ENCODE measurements around the gene SDCCAG8. TPM values are rescaled to one million over a fixed set of nuclear protein-coding genes. Genes with fewer than 3 reads are reported as not detected.

Gene SDCCAG8
- total RNA-seq, 1 donor from 2014 or later: 19.8 TPM

DNA sequence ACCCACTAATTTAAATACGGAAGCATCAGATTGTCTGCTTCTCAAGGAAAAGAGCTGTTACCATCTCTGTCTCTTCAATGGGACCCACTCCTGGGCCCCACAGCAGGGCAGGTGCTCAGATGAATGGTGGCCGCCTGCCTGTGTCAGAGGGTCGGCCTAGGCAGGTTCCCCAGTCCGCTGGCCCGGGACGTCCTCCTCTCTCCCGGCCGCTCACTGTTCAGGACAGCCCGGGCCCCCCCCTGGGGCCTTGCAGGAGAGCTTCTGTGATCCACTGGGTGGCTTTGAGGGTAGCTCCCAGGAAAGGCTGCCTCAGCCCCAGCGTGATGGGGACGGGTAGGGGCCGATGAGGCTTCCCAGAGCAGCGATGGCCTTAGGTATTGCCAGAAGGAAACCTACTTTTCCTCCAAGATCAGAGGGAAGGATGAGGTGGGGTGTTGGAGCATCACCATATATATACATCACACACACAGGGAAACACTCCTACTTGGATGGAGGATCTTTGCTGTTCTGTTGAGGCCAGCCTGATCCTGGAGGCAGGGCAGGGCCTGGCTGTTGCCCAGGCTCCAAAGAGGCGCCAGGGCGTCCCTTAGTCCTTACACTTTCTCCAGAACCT is 231.3 kb downstream of the SDCCAG8 start:
- H3K4me1 Mint-ChIP-seq (ENCODE audit: low read depth): peaks cover 15% of the 10 kb centered on the region
- DNase-seq (ENCODE audit: low spot score): no peak
- H3K27me3 Mint-ChIP-seq (ENCODE audit: low read depth): no peaks in the 10 kb centered on the region
- no peak overlapping the region for H3K27ac Mint-ChIP-seq (ENCODE audit: unreplicated experiment)
- TF ChIP-seq, protein P1, sequence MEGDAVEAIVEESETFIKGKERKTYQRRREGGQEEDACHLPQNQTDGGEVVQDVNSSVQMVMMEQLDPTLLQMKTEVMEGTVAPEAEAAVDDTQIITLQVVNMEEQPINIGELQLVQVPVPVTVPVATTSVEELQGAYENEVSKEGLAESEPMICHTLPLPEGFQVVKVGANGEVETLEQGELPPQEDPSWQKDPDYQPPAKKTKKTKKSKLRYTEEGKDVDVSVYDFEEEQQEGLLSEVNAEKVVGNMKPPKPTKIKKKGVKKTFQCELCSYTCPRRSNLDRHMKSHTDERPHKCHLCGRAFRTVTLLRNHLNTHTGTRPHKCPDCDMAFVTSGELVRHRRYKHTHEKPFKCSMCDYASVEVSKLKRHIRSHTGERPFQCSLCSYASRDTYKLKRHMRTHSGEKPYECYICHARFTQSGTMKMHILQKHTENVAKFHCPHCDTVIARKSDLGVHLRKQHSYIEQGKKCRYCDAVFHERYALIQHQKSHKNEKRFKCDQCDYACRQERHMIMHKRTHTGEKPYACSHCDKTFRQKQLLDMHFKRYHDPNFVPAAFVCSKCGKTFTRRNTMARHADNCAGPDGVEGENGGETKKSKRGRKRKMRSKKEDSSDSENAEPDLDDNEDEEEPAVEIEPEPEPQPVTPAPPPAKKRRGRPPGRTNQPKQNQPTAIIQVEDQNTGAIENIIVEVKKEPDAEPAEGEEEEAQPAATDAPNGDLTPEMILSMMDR (IDR thresholded peaks at IDR 0.05): no peak
- H3K4me3 Mint-ChIP-seq (ENCODE audit: unreplicated experiment): no peak overlapping the region
- no peaks in the 10 kb centered on the region for H3K9me3 Mint-ChIP-seq (ENCODE audit: low read depth)
- peaks cover 1% of the 10 kb centered on the region for H3K36me3 Mint-ChIP-seq (ENCODE audit: low read depth)

DNA sequence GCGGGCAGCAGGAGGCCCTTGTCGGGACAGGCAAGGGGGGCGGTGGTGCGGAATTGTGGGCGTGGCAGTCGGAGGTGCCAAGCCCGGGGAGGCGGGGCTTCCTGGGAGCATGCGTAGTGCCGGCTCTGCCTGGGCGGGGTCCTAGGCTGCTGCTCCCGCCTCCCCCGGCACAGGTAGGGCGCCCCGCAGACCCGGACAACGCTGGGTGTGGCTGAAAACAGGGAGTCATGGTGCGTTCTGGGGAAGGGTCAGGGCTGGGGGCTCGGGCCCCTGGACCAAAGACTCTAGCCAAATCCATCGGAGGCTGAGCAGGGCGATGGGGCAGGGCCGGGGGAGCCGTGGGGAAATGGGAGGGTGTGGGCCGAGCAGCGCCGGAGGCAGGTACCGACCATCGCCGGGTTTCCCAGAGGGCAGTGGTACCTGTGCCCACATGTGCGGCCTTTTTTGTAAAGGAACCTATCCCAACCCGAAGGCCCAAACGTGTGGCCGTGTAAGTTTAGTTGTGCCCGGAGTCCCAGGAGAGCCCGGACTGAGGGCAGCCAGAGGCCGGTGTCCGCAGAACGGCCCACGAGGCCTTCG is 231.9 kb downstream of the SDCCAG8 start:
- Mint-ChIP-seq H3K9me3 (ENCODE audit: low read depth) (no peaks in the 10 kb centered on the region), H3K36me3 (ENCODE audit: low read depth) (peaks cover 1% of the 10 kb centered on the region), H3K4me1 (ENCODE audit: low read depth) (peaks cover 10% of the 10 kb centered on the region), H3K27me3 (ENCODE audit: low read depth) (no peaks in the 10 kb centered on the region), H3K27ac (ENCODE audit: unreplicated experiment) (no peak overlapping the region), H3K4me3 (ENCODE audit: unreplicated experiment) (no peak overlapping the region)
- TF ChIP-seq, protein P1 (IDR thresholded peaks at IDR 0.05): no peak
- DNase-seq (ENCODE audit: low spot score): no peak

DNA sequence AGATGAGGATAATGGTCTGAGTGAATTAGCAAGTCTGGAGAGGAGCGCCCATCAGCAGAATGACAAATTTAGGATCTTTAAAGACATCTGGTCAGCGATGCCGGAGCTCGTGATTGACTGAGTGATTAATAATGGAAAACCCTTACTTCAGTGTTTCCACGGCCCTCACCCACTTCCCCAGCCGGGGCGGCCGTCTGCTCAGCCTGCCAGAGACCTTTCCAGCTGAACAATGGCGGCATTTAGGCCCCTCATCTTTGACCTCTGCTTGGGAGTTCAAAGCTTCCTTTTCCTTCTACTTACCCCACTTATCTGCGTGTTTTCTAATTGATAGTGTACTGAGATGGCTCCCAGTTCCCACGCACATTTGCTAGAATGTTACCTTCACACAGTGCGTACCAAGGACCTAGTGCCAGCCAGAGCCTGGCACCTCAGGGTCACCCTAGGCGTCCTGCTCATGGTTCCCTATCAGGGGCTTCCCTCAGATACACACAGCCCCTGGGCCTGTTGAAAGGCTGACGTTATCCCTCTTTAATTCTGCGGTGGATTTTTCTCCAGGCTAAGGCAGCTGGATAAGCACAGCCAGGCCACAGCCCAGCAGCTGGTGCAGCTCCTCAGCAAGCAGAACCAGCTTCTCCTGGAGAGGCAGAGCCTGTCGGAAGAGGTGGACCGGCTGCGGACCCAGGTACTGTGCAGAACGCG is 232.8 kb downstream of the SDCCAG8 start:
- Mint-ChIP-seq H3K4me3 (ENCODE audit: unreplicated experiment) (no peak overlapping the region), H3K27ac (ENCODE audit: unreplicated experiment) (no peak overlapping the region), H3K27me3 (ENCODE audit: low read depth) (no peaks in the 10 kb centered on the region), H3K36me3 (ENCODE audit: low read depth) (peaks cover 1% of the 10 kb centered on the region), H3K4me1 (ENCODE audit: low read depth) (peaks cover 5% of the 10 kb centered on the region), H3K9me3 (ENCODE audit: low read depth) (no peaks in the 10 kb centered on the region)
- DNase-seq (ENCODE audit: low spot score): no peak
- TF ChIP-seq, protein P1 (IDR thresholded peaks at IDR 0.05): no peak

DNA sequence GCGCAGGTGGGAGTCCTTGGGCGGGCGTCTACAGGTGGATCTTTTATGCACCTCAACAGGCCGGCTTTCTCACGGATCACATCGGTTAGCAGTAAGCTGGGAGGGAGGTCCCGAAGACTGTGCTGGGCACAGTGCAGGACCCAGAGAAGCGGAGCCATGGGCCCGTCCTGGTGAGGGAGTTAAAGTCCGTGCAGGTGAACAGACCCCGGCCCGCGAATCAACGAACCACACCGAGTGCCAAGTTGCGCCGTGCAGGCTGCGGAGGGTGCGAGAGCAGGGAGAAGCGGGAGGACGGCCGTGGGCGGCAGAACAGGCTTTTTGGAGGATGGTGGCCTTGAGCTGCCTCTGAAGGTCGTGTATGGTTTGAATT is 233.3 kb downstream of the SDCCAG8 start:
- H3K36me3 Mint-ChIP-seq (ENCODE audit: low read depth): peaks cover 1% of the 10 kb centered on the region
- no peaks in the 10 kb centered on the region for H3K9me3 Mint-ChIP-seq (ENCODE audit: low read depth)
- no peak for DNase-seq (ENCODE audit: low spot score)
- peaks cover 2% of the 10 kb centered on the region for H3K4me1 Mint-ChIP-seq (ENCODE audit: low read depth)
- no peak overlapping the region for H3K4me3 Mint-ChIP-seq (ENCODE audit: unreplicated experiment)
- no peaks in the 10 kb centered on the region for H3K27me3 Mint-ChIP-seq (ENCODE audit: low read depth)
- H3K27ac Mint-ChIP-seq (ENCODE audit: unreplicated experiment): no peak overlapping the region
- TF ChIP-seq, protein P1 (IDR thresholded peaks at IDR 0.05): no peak

DNA sequence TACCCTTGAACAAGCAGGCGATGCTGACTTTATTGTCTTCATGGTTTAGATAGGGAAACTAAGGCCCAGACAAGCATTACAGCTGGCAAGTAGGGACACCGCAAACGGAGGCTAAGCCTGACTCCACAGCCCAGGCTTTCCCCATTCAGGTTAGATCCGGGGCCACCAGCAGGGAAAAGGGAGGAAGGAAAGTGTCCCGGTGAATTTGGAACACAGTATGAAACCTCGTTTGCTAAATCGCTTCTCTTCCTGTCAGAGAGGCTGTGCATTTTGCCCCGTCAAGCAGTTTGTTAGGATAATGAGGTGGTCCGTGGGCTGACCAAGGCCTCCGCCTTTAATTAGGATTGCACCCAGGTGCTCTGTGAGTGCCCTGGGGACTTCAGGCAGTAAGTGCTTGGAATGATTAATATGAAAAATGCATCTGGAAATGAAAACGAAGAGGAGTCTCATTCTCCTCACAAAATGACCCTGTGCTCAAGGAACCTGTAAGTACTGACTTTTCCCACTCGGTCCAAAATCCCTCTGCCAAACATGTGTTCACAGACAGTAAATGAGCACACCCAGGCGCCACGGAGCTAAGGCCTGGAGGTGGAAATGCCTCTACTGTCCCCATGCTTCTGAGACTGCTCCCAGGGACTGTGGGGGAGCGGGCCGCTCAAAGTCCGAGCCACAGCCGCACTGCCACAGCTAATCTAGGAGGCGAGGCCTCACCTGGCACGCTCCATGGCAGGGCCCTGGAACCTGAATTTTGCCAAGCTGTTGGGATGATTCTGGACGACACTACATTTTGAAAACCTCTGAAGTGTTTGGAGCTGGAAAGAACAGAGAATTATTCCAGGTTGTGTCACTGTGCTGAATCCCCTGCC is 234.1 kb downstream of the SDCCAG8 start:
- Mint-ChIP-seq H3K27me3 (ENCODE audit: low read depth) (no peaks in the 10 kb centered on the region), H3K4me1 (ENCODE audit: low read depth) (peaks cover 2% of the 10 kb centered on the region)

More for the DNA sequence above, 234.1 kb downstream of the SDCCAG8 start:
- Mint-ChIP-seq H3K36me3 (ENCODE audit: low read depth) (peaks cover 1% of the 10 kb centered on the region), H3K9me3 (ENCODE audit: low read depth) (no peaks in the 10 kb centered on the region), H3K27ac (ENCODE audit: unreplicated experiment) (no peak overlapping the region), H3K4me3 (ENCODE audit: unreplicated experiment) (no peak overlapping the region)
- DNase-seq (ENCODE audit: low spot score): no peak
- TF ChIP-seq, protein P1 (IDR thresholded peaks at IDR 0.05): no peak

Data from chondrocyte (in vitro differentiated cells).